BJ (cell line): ENCODE data around the gene YBX1. TPM values are rescaled to one million over a fixed set of nuclear protein-coding genes. Genes with fewer than 3 reads are reported as not detected.
"Not testable (repeated sequence)": the region's sequence is repeated elsewhere in the genome, so short reads cannot be mapped to it uniquely, and the experiment has no call there.

Experiments used
- CTCF ChIA-PET: fragments of 350-600 bp; formaldehyde crosslinking; extraction: SDS; loops from one replicate; lab custom pipeline; 2021; ENCODE audit warnings: antibody characterized with exemption, inconsistent platforms; lab: Yijun Ruan, JAX
- POLR2A ChIA-PET: fragments of 300-600 bp; sonication (Branson Sonifier 250); formaldehyde crosslinking; extraction: SDS; loops from one replicate; lab custom pipeline; 2021; ENCODE audit warnings: antibody characterized with exemption; lab: Charles Lee
- DNase-seq: peaks from one replicate; pipeline ENCODE4 v3.0.0-alpha.2; 2011; ENCODE audit warnings: low read depth
- H3K27me3 ChIP-seq: 2 replicates; pipeline ENCODE4 v1.6.0; 2011; ENCODE audit warnings: low read length; ENCODE audit not compliant: control insufficient read depth, insufficient read depth
- H3K36me3 ChIP-seq: 2 replicates; pipeline ENCODE4 v1.5.1; 2011; ENCODE audit warnings: low read length; ENCODE audit not compliant: control insufficient read depth, insufficient read depth
- H3K4me3 ChIP-seq: 2 replicates; pipeline ENCODE4 v1.5.1; 2011; ENCODE audit warnings: low read depth, mild to moderate bottlenecking, control low read depth, low read length
- CTCF ChIP-seq: IDR thresholded peaks from 2 replicates; pipeline ENCODE4 v1.5.1; 2011; ENCODE audit warnings: low read depth, mild to moderate bottlenecking, control low read depth, inconsistent platforms, low read length, moderate library complexity; ENCODE audit not compliant: insufficient read depth
- polyA plus RNA-seq: library from polyadenylated mRNA; depleted of rRNA; stranded (reverse); fragments of >200 nt; gene quantifications from 2 replicates; pipeline ENCODE4 v1.2.3, GENCODE V29; 2011; rRNA removed

Gene YBX1
- polyA plus RNA-seq, 1 experiment = 387 TPM

GRCh38 chr1:42750041-42750440, 67.8 kb downstream of the YBX1 start:
- H3K27me3 ChIP-seq = no peaks in the 10 kb centered on the region
- ChIA-PET CTCF (no interaction called here), POLR2A (no interaction called here)
- no peak overlapping the region for H3K4me3 ChIP-seq
- no peak for DNase-seq
- peaks cover 53% of the 10 kb centered on the region for H3K36me3 ChIP-seq
- no peak for TF ChIP-seq CTCF

GRCh38 chr1:42751511-42752070, 69.4 kb downstream of the YBX1 start:
- peaks cover 58% of the 10 kb centered on the region for H3K36me3 ChIP-seq
- H3K27me3 ChIP-seq, H3K4me3 ChIP-seq, POLR2A ChIA-PET, DNase-seq: not testable (repeated sequence)
- CTCF ChIA-PET = interaction anchor here (1.4 to 1.5 kb wide), 2 partner anchors 13 to 68 kb away, joined by 3 to 5 read pairs; no protein-coding TSS in a partner anchor

DNA sequence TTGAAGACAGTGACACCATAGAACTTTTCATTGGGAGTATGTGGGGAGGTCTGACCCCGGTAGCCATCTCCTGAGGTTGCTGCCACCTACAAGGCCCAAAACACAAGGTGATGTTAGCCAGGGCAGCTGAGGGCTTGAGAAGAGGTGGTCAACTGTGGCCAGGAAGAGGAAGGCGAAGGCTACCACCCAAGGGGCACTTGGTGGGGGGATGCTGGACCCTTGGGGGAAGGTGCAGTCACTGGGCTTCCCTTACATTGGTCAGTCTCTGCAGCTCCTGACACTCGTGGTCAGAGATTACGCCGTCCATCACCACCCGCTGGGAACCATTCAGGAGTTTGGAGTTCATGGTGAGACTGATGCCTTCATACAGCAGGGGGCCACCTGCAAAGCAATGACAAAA, 70.1 kb downstream of the YBX1 start:
- CTCF ChIA-PET = interaction anchor here (1.4 to 1.5 kb wide), 3 partner anchors 12 to 579 kb away, joined by 3 to 5 read pairs (median 3); no protein-coding TSS in a partner anchor
- DNase-seq = no peak
- Histone ChIP-seq H3K27me3 (no peaks in the 10 kb centered on the region), H3K4me3 (no peak overlapping the region), H3K36me3 (peaks cover 55% of the 10 kb centered on the region)
- POLR2A ChIA-PET = no interaction called here
- TF ChIP-seq CTCF = no peak

DNA sequence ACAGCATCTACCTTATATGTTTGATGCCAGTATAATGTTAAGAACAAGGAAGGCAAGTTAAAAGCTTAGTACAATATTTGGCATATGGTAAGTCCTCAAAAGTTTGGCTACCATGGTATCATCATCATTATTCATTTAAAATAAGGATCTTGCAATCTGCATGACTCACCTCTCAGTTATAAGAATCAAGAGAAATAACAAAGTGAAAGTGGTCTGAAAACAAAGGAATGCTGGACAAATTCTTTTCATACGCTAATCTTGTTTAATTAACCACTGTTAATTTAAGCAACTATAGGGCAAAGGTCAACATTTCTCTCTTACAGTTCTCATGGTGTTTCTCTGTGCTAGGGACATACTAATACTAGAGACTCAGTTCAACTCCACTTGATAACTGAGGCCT, 70.9 kb downstream of the YBX1 start:
- ChIA-PET CTCF (interaction anchor here (0.5 to 1.5 kb wide), 4 partner anchors 10 to 580 kb away, joined by 3 to 5 read pairs (median 3); no protein-coding TSS in a partner anchor), POLR2A (no interaction called here)
- Histone ChIP-seq H3K27me3 (no peaks in the 10 kb centered on the region), H3K36me3 (peaks cover 54% of the 10 kb centered on the region), H3K4me3 (no peak overlapping the region)
- DNase-seq = no peak
- TF ChIP-seq CTCF = no peak

Other genes starting within 250 kb of the YBX1 start
- 0.66 and 1.3 TPM in 2 replicates for gene ZMYND12, start 226.4 kb upstream of the YBX1 start, polyA plus RNA-seq
- 27.1 and 30.6 TPM in 2 replicates for gene PPCS, start 225.9 kb upstream of the YBX1 start, polyA plus RNA-seq
- gene CCDC30, start 219.1 kb upstream of the YBX1 start, polyA plus RNA-seq = 0.26 and 0.38 TPM in 2 replicates
- gene PPIH, start 24.0 kb upstream of the YBX1 start, polyA plus RNA-seq = 20.3 and 37.6 TPM in 2 replicates
- gene CLDN19, start 57.8 kb downstream of the YBX1 start, polyA plus RNA-seq = not detected in 2 replicates
- gene P3H1, start 84.6 kb downstream of the YBX1 start, polyA plus RNA-seq = 167 and 228 TPM in 2 replicates
- gene C1orf50, start 84.8 kb downstream of the YBX1 start, polyA plus RNA-seq = 2.0 and 4.2 TPM in 2 replicates
- gene TMEM269, start 102.6 kb downstream of the YBX1 start, polyA plus RNA-seq = not detected in 2 replicates
- 24.4 and 26.5 TPM in 2 replicates for gene ERMAP, start 134.7 kb downstream of the YBX1 start, polyA plus RNA-seq
- gene SVBP, start 135.0 kb downstream of the YBX1 start, polyA plus RNA-seq = 10.5 and 20.2 TPM in 2 replicates
- gene ZNF691, start 164.2 kb downstream of the YBX1 start, polyA plus RNA-seq = 4.8 and 5.6 TPM in 2 replicates